Skin of body (tissue), 2 donors: ENCODE results near the gene PPARG. TPM values are rescaled to one million over a fixed set of nuclear protein-coding genes. Genes with fewer than 3 reads are reported as not detected.
"Not testable (repeated sequence)": the region's sequence is repeated elsewhere in the genome, so short reads cannot be mapped to it uniquely, and the experiment has no call there.

Experiments
- DNase-seq: peaks from one replicate; lab custom pipeline; 2025; lab: John Stamatoyannopoulos, UW
- total RNA-seq: library from RNA; depleted of rRNA; stranded (reverse); fragments of >200 nt; gene quantifications from one replicate; pipeline ENCODE4 v1.2.3, GENCODE V29; 2014

PPARG gene
- total RNA-seq, 1 donor from 2014 or later: 72.8 TPM

DNA sequence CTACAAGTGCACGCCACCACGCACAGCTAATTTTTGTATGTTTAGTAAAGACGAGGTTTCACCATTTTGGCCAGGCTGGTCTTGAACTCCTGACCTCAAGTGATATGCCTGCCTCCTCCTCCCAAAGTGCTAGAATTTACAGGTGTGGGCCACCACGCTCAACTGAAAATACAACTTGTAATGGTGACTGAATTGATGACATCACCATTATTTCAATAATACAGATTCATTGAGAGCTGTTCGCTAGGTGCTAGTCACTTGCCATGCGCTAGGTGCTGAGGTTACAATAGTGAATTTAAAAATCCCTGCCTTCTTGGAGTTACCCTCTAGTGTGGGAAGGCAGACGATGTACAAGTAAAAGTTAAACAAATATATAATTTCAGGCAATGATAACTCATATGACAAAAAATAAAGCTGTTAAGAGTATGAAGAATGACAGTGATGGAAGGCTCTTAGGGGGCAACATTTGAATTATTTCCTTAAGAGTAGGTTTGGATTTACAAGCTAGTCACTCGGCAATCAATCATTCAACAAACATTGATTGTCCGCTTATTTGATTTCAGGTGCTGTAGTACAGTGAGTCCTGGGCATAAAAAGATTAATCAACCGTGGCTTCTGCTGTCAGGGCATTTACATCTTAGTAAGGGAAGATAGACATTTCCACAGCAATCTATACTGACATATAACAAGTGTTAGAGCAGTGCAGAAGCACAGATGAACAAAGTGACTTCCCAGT, 9.1 kb upstream of the PPARG start:
- no peak for DNase-seq

DNA sequence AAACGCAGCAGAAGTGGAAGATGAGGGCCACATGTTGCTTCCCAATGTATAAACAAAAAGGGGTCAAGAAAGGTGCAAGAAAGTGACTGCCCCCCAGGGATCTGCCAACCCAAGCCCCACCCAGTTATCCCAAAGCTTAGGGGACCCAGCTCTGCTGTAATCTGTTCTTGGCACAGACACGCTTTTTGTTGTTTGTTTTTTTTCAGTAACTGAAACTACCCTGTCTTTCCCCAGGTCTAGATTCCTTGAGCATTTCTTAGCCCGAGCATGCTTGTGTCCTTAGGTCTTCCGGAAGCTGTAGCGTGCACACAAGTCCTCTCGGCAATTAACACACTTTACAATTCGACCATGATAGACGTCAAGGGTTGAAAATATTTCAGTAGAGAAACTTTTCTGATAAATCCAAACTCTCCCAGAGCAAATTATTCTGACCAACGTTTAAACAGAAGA, 8.5 kb upstream of the PPARG start:
- DNase-seq: no peak

DNA sequence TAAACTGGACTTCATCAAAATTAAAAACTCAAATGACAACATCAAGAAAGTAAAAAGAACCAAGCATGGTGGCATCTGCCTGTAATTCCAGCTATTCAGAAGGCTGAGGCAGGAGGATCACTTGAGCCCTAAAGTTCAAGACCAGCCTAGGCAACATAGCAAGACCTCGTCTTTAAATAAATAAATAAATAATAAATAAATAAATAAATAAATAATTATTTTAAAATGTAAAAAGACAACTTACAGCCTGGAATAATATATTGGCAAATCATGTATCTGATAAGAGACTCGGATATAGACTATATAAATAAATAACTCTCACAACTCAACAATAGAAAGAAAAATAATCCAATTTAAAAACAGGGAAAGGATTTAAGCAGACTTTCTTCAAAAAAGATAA, 4.3 kb upstream of the PPARG start:
- no peak for DNase-seq

DNA sequence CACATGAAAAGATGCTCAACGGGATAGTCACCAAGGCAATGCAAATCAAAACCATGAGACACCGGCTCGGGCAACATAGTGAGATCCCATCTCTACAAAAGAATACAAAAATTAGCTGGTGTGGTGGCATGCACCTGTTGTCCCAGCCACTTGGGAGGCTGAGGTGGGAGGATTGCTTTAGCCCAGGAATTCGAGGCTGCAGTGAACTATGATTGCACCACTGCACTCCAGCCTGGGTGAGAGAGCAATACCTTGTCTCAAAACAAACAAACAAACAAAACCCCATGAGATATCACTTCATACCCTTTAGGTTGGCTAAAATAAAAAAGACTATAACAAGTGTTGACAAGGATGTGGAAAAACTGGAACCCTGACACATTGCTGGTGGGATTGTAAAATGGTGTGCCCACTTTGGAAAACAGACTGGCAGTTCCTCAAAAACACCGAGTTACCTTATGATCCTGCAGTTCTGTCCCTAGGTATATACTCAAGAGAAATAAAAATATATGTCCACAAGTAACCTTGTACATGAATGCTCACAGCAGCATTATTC, 3.8 kb upstream of the PPARG start:
- DNase-seq: no peak

DNA sequence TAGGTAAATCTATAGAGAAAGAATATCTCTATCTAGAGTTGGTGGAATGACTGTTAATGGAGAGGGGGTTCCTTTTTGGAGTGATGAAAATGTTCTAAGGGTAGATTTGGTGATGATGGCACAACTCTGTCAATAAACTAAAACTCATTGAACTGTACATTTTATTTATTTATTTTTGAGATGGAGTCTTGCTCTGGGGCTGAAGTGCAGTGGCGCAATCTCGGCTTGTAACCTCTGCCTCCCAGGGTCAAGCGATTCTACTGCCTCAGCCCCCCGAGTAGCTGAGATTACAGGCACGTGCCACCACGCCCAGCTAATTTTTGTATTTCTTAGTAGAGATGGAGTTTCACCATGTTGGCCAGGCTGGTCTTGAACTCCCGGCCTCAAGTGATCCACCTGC, 3.1 kb upstream of the PPARG start:
- DNase-seq: not testable (repeated sequence)

DNA sequence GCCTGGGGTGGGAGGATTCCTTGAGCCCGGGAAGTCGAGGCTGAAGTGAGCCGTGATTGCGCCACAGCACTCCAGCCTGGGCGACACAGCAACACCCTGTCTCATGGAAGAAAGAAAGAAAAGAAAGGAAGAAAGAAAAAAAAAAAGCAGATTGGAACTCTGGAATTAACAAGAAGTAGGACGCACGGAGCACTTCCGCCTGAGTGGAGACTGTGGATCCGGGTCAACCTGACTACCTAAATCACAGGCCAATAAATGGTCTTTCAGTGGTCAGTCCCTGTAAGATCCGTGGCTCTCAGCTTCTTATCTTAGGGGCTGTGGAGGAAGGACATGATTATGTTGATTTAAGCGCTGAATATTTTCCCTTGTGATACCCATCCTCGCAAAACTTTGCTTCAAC, 2.4 kb upstream of the PPARG start:
- DNase-seq: no peak

DNA sequence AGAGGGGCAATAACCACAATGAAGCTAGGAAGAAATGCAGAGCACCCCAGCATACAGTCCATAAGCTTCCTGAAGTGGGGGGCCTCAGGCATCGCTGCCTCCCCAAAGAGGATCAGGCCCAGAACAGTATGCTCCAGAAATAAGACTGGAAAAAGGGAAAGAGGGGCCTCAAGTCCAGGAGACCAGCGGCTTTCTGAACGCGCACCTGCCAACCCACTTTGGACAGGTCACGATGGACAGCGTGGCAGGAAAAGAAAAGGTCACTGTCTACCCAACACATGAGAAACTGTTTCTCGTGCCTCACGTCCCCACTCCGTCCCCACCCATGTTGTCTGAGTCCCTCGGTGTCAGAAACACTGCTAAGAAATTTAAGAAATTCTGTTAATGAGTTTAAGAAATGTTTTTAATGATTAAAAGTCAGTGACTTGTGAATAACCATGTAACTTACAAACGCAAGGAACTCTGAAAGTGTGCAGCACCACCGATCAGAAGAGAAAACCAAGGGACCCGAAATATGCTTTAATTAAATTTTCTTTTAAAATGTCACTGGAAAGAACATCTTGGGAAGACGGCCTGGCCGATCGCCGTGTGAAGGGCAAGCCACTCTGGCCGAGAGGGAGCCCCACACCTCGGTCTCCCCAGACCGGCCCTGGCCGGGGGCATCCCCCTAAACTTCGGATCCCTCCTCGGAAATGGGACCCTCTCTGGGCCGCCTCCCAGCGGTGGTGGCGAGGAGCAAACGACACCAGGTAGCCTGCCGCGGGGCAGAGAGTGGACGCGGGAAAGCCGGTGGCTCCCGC, 1.7 kb upstream of the PPARG start:
- DNase-seq: no peak

DNA sequence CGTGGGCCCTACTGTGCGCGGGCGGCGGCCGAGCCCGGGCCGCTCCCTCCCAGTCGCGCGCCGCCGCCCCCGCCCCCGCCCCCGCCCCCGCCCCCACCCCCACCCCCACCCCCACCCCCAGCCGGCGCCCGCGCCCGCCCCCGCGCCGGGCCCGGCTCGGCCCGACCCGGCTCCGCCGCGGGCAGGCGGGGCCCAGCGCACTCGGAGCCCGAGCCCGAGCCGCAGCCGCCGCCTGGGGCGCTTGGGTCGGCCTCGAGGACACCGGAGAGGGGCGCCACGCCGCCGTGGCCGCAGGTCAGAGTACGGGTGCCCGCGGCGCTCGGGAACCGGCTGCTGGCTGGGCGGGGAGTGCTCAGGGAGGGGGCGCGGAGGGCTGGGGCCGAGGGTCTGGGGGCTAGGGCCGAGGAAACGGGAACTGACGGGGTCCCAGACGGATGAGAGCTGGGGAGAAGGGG, 1.1 kb upstream of the PPARG start:
- DNase-seq: peak; percentile 10

DNA sequence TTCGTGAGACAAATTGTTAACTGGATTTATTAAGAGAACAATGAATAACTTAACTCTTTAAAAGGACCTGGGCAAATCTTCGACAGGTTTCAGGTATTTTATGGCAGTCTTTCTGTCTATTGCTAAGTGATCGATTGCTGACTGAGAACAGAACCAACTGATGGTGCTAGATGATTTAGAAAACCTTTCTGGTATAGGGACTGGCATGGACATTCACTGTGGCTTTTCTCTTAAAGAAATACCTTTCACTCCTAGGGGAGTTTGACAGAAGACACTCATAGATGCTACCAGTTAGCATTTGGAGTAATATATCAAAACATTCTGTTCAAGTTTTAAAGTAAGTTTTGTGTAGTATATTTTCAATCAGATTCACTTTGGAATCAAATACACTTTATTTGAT, 654 bp downstream of the PPARG start:
- no peak for DNase-seq

DNA sequence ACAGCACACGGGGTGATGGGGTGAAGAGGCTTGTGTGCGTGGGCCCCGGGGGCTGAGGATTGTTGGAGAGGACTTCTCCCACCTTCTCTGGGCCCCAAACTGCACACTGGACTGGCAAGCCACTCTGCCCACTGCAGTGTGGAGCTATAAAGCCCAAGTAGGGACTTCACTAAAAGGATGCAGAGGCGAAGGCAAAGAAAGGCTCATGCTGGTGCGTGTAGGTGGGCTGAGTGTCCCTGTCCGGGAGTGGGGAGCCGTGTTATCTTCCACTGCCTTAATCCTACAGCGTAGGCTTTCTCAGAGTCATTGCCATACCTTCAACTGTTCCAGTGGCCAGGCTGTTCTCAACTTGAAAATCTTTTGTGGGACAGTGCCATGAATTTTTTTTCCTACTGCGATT, 3.9 kb downstream of the PPARG start:
- DNase-seq: no peak

DNA sequence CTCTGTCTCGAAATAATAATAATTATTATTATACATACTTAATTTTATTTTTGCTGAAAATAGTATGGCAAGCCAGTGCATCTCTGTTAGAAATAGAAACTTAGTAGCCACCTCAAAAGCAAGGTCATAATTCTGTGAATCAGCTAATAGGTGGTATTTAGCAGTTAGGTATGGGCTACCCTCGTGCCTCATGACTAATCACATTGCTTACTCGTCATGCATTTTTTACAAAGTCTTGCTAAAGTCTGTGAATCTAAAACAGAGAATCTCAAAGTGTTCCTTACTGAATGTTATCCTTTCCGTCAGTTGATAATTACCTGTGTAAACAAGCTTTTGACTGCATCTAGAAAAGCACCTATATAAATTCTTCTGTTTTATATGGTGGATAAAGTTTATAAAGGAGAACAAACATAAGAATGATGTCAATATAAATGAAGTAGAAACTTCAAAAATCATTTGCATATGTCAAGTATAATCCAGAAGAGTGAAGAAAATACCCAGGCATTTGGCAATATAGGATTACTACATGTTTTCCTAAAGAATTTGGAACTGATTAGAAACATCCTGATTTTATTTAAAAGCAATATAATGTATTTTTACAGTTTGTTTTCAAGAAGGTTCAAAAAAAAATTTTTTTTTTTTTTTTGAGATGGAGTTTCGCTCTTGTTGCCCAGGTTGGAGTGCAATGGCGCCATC, 6.2 kb downstream of the PPARG start:
- DNase-seq: no peak

DNA sequence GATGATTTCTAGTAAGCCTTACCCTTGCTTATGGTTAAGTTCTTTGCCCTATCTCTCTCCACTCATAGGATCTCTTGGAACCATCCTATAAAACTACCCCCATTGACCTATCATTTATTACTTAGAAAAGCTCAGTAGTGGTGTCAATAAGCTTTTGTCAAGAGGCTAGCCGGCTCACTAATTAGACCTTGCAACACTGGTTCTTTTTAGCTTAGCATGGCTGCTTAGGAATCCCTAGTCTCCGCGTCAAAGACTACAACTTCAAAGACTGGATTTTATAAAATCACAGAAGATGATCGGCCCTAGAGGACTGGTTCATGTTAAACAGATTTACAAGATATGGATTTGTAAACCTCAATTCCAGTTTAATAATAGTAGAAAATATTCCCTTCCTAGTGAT, 7.6 kb downstream of the PPARG start:
- no peak for DNase-seq

DNA sequence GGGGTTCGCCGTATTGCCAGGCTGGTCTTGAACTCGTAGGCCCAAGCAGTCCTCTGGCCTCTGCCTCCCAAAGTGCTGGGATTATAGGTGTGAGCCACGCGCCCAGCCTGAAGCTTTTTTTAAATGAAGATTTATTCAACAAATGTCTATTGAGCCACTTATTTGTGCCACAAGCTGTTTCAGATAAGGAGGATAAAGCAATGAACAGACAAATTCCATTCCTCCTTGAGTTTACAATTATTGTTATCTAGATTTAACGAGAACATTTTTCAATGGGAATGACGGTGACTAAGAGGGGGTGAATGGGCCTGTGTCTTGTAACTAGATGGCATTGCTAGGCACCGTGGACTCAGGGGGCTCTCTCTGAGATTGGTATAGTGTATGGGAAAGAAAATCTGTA, 10.2 kb downstream of the PPARG start:
- DNase-seq: no peak

DNA sequence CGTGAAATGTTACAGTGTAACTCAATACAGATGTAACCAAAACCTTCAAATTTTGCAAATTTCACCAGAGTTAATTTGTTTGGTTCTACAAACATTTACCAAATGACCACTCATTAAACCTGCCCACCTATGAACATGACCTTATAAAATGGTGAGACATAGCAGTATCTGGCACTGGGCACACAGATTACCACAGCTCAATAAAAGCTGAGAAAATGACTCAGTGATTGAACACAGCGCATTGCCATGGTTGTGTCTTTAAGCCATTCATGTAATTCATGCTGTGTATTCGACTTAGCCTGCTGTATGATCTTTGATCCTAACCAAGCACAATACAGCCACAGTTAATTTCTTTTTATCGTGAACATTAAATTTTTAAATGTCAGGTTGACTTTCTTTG, 11.3 kb downstream of the PPARG start:
- no peak for DNase-seq

DNA sequence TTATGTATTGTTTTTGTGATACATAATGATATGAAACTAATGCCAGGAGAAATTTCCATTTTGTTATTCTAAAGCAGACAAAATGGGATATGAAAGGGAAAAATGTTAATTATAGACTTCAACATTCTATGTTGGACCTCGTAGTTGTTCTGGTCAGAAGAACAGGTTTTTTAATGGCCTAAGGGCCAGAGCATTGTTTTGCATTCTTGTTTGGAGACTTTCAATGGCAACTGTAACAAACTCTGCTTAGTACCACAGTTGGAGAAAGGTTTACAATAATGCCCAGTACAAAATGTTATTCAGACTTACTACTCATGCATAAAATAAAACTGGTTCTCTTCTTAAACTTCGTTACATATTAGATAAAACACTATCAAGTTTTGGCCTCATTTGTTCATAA, 12.2 kb downstream of the PPARG start:
- DNase-seq: no peak

DNA sequence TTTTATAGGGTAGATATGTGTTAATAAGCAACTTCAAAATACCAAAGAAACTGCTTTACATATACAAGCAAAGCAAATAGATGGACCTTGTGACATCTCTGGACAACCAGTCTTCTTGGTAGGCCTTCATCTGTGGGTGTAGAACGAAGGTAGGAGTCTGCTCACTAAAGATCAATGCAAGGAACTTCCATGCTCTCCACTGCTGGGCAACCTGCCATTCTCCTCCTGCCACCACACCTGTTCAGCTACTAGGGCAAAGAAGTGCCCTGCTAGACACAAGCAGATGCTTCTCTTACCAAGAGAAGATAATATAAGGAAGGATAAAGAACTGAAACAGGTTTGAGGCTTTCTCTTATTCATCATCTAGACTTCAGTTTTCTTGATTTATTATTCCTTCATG, 12.6 kb downstream of the PPARG start:
- no peak for DNase-seq

DNA sequence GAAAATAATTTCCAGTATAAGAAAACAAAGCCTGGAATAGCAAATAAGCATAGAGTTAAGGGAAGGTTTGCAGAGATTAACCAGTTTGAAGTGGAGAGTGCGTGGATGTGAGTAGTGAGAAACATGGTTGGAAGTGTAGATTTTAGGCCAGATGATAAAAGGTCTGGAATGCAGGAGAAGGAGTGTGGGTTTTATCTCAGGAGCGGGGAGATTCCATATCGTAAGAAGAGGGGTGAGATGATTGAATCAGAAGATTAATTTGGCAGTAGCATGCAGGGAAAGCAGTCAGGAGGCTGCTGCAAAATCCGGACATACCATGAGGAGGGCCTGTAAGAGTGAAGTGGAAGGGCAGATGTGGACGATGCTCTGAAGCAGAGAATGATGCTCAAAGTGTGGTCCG, 13.7 kb downstream of the PPARG start:
- DNase-seq: no peak

DNA sequence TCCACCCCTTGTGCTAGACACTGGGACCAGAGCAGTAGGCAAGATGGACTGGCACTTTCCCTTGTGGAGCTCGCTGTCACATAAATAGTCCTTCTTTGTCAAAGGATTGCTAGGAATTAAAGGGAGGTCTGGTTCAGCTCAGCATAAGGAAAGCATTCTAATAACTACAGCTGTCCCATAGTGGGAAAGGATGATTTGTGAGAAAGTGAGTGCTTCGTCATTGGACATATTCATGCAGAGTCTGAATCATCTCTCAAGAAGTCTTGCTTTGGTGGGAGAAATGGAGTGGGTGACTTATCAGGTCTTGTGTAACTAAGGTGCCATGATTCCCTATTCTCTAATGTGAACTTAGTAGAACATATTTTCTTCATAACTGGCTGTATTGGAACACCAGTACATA, 14.7 kb downstream of the PPARG start:
- no peak for DNase-seq

DNA sequence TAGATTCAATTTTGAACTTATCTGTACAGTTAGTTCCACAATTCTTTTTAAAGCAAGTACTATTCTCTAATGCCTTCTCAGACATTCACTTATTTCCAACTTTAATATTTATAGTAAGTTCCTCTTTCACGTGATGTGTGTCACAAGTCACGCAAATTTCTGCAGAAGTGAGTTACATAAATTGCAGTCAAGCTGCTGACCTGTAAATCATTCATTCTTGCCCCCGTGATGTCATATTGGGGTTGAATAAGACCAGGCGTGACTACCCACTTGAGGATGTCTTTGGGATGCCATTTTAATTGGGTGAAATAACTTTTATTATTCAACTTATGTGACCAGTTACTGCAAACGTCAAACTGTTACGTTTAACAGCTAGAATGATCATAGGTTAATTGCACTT, 15.1 kb downstream of the PPARG start:
- DNase-seq: no peak

DNA sequence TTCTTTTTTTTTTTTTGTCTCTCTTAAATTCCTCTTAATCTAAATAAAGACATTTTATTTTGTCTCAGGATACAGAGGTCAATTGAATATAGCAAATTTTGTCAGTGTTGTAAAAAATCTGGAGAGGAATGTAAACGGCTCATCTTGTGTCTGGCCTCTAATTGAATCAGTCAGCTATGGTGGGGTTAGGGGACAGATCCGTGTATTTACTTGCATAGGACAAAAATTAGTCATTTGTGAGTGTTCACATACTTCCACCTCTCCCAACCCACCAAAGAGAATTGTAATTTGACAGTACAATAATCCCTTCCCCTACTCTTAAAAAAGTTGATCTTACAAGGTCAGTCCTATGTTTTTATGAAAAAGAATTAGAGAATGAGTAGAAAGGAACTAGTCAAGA, 18.3 kb downstream of the PPARG start:
- no peak for DNase-seq

DNA sequence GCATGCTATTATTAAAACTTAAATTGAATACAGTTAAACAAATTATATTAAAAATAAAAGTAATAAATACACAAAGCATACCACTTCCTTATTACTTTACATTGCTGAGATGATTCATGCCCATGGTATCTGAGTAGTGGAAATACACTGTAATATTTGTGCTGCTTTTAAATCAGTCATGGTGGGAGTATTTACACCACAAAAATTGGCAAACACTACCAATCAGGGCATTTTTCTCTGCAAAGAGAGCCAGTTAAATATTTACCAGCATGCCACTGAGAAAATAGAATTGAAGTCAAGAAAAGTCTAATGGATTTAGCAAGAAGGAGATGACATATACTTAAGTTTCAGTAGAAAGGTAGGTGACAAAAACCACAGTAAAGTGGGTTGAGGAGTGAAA, 19.6 kb downstream of the PPARG start:
- DNase-seq: no peak

DNA sequence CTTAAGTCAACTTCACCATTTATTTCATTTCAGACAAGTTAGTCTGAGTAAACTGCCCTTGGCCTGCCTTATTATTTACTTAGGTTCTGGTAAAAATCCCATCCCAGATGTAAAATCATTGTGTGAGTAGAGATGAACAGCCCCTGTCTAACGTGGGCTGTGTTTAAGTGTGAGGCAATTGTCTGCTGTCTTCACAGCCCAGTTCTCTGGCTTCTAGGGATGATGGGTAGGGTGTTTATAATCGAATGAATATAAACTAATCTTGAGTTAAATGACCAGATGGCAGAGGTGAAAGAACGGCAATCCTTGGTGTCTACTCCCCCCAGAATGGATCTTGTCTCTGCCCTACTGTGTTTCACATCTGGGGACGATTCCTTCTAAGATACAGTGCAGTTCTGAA, 20.8 kb downstream of the PPARG start:
- no peak for DNase-seq
